ENCODE results near the gene NGEF.

DNA sequence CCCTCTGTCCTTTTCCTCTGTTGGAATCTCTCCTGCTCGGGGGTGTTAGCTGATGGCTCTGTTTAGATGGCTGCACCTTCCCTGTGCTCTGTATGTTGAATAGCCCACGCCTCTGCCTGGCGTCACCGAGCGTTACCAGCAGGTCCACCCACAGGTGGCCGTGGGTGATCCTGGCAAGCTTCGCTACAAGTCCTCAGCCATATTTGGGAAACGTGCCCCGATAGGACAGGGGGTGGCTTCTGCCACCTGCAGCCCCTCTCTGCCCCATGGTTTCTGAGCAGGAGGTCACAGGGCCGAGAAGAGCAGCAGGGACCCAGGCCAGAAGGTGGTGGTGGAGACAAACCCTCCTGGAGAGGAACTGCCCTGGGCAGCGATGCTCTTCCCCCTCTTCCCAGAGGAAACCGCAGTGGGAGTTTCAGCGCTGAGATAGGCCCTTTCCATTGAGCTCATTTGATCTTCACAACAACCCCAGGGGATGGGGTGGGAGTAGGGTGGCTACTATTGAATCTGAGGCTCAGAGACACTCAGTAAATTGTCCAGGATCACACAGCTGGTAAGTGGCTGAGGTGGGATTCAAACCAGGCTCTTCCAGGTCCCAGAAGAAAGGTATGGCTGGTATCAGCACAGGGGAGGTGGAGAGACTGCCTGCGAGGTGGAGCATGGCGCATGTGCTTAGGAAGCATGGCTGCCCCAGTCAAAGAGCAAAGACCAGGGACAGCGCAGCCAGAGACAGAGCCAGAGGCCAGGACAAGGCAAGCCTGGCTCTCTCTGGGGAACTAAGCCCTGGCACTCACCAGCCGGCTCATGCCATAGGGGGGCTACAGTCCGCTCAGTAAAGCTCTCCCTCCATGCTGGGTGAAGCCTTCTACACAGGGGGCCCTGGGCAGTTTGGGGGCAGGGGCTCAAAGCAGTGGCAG is 15.0 kb downstream of the NGEF start:
- TF ChIP-seq, protein P1, sequence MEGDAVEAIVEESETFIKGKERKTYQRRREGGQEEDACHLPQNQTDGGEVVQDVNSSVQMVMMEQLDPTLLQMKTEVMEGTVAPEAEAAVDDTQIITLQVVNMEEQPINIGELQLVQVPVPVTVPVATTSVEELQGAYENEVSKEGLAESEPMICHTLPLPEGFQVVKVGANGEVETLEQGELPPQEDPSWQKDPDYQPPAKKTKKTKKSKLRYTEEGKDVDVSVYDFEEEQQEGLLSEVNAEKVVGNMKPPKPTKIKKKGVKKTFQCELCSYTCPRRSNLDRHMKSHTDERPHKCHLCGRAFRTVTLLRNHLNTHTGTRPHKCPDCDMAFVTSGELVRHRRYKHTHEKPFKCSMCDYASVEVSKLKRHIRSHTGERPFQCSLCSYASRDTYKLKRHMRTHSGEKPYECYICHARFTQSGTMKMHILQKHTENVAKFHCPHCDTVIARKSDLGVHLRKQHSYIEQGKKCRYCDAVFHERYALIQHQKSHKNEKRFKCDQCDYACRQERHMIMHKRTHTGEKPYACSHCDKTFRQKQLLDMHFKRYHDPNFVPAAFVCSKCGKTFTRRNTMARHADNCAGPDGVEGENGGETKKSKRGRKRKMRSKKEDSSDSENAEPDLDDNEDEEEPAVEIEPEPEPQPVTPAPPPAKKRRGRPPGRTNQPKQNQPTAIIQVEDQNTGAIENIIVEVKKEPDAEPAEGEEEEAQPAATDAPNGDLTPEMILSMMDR (IDR thresholded peaks at IDR 0.05; ENCODE audit: low read length), result no peak
- TF ChIP-seq EZH2 (IDR thresholded peaks at IDR 0.05; ENCODE audit: borderline replicate concordance, low read length), result no peak

Data from OCI-LY1 (cell line).